HG03066 (cell line): ENCODE measurements around the gene SOX15.
"Not testable (repeated sequence)": the region's sequence is repeated elsewhere in the genome, so short reads cannot be mapped to it uniquely, and the experiment has no call there.

Experiments
- ATAC-seq: cut with Tn5 transposase; IDR thresholded peaks from one replicate; pipeline ENCODE4 v1.9.1; 2021; ENCODE audit warnings: low read depth; ENCODE audit not compliant: unreplicated experiment

Gene SOX15

DNA sequence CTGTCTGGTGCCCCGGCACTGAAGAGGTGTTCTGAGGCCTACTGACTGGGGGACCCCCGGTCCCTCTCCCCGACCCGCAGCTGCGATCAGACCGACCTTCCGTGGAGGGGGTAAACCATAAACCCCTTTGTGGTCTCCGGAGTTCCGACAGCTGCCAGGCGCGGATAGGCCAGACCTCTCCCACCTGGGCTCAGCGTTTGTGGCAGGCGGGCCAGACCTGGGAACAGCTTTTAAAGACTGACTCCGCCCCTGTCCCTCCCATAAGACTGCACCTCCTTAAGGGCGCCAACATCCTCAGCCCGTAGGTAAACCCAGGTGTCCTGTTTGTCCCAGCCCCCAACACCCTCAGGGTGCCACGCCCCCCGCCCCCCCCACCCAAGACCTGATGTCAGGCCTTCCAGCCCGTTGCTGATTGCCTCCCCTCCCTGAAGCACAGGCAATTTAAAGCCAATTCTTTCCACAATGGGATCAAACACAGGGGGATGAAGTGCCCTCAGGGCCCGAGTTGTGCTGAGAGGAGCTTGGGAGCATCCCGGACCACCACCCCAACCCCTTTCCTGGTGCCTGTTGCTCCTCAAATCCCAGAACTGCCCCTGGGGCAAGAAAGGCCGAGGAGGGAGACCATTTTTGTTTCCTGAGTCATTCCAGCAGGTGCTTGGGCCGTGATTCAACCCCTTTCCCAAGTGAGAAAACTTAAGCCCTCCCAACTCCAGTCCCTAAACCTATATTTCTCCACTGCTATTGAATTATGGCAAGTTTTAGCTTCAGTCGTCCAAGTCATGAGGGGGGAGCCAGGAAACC is at the start of gene SOX15:
Gene SOX15 (minus strand): TSS at position 204 of the 801 bp plus-strand sequence. CDS start 418 bp downstream, outside the sequence.
- no peak for ATAC-seq

- ATAC-seq: no peak
These were observed 46.3 kb upstream of the SOX15 start for GRCh38 chr17:7636163-7636562.

- ATAC-seq: no peak
These were observed 44.5 kb upstream of the SOX15 start for GRCh38 chr17:7634384-7634783.

- no peak for ATAC-seq
These were observed 43.2 kb upstream of the SOX15 start for GRCh38 chr17:7633093-7633492.

DNA sequence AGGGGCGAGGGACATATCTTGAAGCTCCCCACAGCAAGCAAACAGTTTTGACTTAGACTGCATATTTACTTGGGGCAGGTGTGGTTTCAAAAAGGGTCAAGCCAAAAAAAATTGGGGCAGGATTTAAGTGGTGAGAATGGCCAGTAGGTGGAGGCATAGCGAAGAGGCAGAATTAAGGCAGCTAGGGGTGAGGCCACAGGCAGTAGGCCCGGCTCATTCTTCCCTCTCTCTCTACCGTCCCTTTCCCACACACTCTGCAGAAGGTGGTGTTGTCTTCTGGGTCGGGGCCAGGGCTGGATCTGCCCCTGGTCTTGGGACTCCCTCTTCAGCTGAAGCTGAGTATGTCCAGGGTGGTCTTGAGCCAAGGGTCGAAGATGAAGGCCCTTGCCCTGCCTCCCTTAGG is 42.6 kb upstream of the SOX15 start:
- no peak for ATAC-seq

DNA sequence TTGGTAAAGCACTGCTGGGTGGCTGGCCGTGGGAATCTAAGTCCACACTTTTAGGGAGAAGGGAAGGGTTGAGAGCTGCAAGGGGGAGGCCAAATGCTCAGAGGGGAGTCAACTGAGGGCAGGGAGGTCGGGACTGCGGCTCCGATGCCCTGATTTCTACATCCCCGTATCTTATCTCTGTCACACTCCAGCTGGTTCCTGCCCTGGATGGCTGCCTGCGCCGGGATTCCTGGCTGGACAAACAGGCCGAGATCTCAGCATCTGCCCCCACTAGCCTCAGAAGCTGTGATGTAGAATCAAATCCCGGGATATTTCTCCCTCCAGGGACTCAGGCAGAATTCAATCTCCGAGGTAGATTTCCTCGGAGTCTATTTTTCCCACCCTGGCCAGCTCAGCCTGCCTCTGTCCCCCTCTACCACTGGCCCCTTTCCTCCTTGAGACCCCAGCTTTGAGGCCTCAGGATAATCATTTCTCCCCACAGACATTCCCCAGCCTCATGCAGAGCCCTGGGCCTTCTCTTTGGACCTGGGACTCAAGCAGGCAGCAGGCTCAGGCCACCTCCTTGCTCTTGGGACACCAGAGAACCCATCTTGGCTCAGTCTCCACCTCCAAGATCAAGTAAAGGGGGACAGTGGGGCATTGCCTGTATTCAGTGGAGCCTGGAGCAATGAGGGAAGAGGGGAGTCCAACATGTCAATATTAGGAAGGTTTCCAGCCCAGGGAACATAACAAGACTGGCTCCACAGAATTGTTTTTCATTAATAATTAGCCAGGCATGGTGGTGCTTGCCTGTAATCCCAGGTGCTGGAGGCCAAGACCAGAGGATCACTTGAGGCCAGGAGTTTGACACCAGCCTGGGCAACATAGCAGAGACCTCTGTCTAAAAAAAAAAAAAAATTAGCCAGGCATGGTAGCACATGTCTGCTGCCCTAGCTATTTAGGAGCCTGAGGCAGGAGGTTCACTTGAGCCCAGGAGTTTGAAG is 41.8 kb upstream of the SOX15 start:
- no peak for ATAC-seq

GRCh38 chr17:7629939-7630571 is 40.2 kb upstream of the SOX15 start, which contains the start of gene SHBG:
TSS of gene SHBG (plus strand) at chr17:7630135. CDS start at chr17:7630173, 38 bp downstream.
- ATAC-seq: no peak

DNA sequence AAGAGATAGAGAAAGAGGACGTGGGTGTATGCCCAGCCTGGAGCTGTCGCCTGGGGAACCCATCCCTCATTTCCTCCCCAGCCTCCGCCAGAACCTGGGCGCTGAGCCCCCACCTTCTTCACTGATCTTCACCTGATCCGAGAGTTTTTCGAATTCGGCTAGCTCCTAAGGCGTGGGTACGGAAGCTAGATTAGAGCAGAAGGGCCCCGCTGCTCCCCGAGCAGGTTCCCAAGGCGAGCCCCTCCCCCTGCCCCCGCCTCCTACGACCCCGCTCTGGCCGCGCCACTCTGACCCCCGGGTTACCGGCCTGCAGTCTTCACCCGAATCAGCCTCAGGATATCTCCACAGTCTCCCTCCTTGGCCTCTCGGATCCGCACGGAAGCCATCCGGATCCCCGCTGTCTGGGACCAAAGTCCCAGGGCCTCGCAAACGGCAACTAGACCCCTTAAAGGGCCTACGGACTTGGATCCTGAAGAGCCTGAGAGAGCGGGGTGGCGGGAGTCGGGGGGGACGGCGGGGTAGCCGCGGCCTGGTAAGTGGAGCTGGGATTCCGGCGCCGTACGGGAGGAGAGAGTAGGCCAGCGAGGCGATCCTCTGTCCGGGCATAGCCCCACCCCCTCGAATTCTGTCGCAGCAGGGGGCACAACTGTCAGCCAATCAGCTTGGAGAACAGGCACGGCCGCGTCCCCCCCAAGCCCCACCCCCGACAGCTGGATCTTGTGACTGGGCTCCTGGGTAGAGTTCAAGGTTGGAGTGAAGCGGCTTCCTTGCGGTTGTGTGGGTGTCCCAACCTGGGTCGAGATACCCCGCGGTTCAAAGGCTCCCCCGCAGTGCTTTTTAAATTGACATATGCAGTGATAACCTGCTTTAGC is 37.6 kb upstream of the SOX15 start, which contains the start of gene SAT2:
Gene SAT2 (minus strand): TSS at position 572 of the 872 bp plus-strand sequence. CDS start 186 bp downstream, at position 386.
- ATAC-seq: peak; percentile 84

GRCh38 chr17:7626956-7627249 is 37.0 kb upstream of the SOX15 start:
- ATAC-seq: no peak

DNA sequence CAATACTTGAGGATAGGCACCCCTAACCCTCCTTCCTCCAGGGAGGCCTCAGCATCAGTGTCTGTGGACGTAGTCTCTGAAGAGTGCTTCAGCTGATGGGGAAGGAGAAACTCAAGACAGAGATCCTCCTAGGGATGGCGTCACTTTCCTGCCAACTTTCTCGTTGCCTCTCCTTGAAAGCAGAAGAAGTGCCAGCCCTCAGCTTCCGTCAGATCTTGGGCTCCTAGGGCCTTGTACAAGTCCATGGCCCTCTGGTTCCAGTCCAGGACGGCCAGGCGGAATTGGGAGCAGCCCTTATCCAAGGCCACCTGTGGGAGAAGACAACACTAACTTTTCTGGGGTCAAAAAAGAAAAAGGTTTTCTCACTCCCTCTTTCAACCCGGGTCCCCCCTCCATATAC is 36.4 kb upstream of the SOX15 start:
- ATAC-seq: no peak

DNA sequence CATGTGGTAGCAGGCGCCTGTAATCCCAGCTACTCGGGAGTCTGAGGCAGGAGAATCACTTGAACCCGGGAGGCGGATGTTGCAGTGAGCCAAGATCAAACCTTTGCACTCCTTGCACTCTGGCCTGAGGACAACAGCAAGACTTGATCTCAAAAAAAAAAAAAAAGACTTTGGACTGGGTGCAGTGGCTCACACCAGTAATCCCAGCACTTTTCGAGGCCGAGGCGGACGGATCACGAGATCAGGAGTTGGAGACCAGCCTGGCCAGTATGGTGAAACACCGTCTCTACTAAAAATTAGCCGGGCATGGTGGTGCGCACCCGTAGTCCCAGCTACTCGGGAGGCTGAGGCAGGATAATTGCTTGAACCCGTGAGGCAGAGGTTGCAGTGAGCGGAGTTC is 35.9 kb upstream of the SOX15 start:
- ATAC-seq: not testable (repeated sequence)

DNA sequence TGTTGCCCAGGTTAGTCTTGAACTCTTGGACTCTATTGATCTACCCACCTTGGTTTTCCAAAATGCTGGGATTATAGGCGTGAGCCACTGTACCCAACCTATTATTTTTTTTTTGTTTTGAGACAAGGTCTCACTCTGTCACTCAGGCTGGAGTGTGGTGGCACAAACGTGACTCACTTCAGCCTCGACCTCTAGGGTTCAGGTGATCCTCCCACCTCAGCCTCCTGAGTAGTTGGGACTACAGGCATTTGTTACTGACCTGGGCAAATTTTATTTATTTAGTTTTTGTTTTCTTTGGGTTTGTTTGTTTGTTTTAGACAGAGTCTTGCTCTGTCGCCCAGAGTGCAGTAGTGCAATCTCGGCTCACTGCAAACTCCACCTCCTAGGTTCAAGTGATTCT is 33.8 kb upstream of the SOX15 start:
- ATAC-seq: no peak

DNA sequence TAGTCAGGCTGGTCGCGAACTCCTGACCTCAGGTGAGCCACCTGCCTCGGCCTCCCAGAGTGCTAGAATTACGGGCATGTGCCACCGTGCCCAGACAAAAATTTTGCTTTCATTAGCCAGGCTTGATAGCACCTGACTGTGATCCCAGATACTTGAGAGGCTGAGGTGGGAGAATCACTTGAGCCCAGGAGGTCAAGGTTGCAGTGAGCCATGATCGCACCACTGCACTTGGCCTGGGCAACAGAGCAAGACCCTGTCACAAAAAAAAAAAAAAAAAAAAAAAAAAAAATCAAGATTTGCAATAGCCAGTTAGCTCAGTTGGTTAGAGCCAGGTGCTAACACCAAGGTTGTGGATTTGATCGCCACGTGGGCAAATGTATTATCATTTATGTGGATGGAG is 30.9 kb upstream of the SOX15 start:
- ATAC-seq: no peak

- no peak for ATAC-seq
These were observed 28.7 kb upstream of the SOX15 start for GRCh38 chr17:7618608-7619007.

GRCh38 chr17:7615265-7615747 is 25.4 kb upstream of the SOX15 start:
- no peak for ATAC-seq

- peak; percentile 82 for ATAC-seq
These were observed 24.8 kb upstream of the SOX15 start, which contains the start of gene FXR2 for GRCh38 chr17:7614425-7615264. TSS of gene FXR2 (minus strand) at chr17:7614897. CDS start at chr17:7614532, 365 bp downstream.

DNA sequence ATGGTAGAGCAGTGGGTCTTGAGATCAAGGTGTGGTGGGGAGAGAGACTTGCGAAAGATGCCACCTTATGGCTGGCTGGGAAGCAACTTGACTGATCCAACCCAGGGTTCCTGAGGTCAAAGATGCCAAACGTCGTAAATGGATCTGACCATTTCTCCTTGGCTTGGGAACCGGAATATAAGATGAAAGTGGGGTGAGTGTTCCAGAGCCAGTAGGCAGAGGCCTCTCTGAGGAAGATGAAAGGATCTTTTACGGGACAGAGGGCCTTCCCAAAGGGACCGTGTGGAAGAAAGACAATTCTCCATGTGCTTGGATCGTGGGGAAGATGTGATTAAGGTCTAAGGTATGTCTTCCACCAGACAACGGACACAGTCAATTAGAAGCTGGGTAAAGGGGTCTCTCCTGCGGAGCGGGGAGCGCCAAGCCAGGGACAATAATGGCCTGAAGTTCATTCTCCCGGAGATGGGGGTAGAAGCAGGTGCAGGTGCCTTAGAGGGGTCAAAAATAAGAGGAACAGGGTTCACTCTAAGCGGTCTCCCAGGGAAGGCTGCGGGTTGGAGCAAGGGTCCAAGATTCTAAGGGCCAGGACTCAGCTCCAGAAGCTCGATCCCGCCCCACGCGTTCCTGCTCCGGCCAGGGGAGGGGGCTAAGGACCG is 24.0 kb upstream of the SOX15 start:
- peak; percentile 2 for ATAC-seq

- no peak for ATAC-seq
These were observed 22.4 kb upstream of the SOX15 start for GRCh38 chr17:7612294-7612640.
